GM10266 (cell line): ENCODE data around the gene CD70.
"Not testable (repeated sequence)": the region's sequence is repeated elsewhere in the genome, so short reads cannot be mapped to it uniquely, and the experiment has no call there.

Experiments used
- DNase-seq: peaks from one replicate; pipeline ENCODE4 v3.0.0; 2012; ENCODE audit errors: extremely low spot score
- CTCF ChIP-seq: IDR thresholded peaks from 2 replicates; pipeline ENCODE4 v1.5.1; 2012; ENCODE audit warnings: mild to moderate bottlenecking, low read depth; ENCODE audit not compliant: control insufficient read depth, insufficient read depth; ENCODE audit errors: missing control alignments

Gene CD70

GRCh38 chr19:6599866-6600454 lies 9.0 kb upstream of the CD70 start:
- no peak for TF ChIP-seq CTCF

GRCh38 chr19:6598254-6598892 lies 7.4 kb upstream of the CD70 start:
- DNase-seq = not testable (repeated sequence)

More at GRCh38 chr19:6599866-6600454, 9.0 kb upstream of the CD70 start:
- DNase-seq = no peak

- not testable (repeated sequence) for DNase-seq
Measured at GRCh38 chr19:6597471-6598253, 6.7 kb upstream of the CD70 start.

GRCh38 chr19:6596621-6597020 lies 5.7 kb upstream of the CD70 start:
- no peak for DNase-seq
- no peak for TF ChIP-seq CTCF

- TF ChIP-seq CTCF = no peak
- DNase-seq = peak; percentile 53
Measured at GRCh38 chr19:6593651-6594416, 2.9 kb upstream of the CD70 start.

- no peak for DNase-seq
- TF ChIP-seq CTCF = no peak
Measured at GRCh38 chr19:6590258-6590826, 608 bp downstream of the CD70 start.

GRCh38 chr19:6589711-6590257 lies 1.2 kb downstream of the CD70 start:
- TF ChIP-seq CTCF = no peak
- no peak for DNase-seq
